ENCODE measurements around the gene MCC.

Gene MCC

DNA sequence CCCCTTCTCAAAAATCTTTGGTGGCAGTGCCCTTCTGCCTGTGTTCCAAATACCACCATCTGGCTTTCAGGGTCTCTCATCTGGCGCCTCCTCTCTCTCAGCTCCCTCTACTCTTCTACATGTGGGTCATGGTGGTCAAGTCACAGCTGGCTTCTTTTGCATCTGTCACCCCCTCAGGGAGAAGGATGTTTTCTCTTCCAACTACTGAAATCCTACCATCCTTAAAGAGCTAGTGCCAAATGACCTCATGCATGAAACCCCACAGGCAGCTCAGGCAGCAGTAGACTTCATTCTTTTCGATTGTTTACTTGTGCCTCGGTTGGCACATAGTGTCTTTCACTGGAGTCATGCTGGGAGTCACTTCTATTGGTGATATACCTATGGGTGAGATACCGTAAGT is 292.5 kb downstream of the MCC start:
- Histone ChIP-seq H3K27me3 (ENCODE audit: control insufficient read depth, insufficient read depth, low read length) (no peaks in the 10 kb centered on the region), H3K4me1 (ENCODE audit: control insufficient read depth, insufficient read depth, low read length) (peaks cover 9% of the 10 kb centered on the region), H3K36me3 (ENCODE audit: control insufficient read depth, insufficient read depth, low read length) (no peaks in the 10 kb centered on the region), H3K9me3 (ENCODE audit: control insufficient read depth, insufficient read depth, low read length) (no peaks in the 10 kb centered on the region), H3K4me3 (ENCODE audit: low read depth, low read length) (no peak overlapping the region), H3K9ac (ENCODE audit: low read depth, low read length) (no peak overlapping the region)

DNA sequence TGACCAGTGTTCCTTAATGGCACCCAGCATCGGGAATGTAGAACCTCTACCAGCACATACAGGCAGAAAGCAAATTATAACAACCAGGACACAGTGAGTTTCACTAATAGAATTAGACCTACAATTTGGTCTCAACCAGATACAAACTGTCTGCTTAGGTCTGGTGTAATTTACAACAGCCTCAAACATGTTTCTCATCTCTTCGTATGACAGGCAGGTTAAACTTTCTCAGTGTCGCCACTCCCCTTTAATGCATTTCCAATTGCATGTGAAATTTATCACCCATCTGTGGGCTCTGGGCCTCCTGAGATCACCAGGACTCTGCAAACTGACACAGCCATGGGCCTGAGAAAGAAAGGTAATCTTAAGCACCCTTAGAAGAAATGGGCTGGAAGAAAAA is 293.0 kb downstream of the MCC start:
- Histone ChIP-seq H3K4me3 (ENCODE audit: low read depth, low read length) (no peak overlapping the region), H3K9me3 (ENCODE audit: control insufficient read depth, insufficient read depth, low read length) (no peaks in the 10 kb centered on the region), H3K4me1 (ENCODE audit: control insufficient read depth, insufficient read depth, low read length) (peaks cover 9% of the 10 kb centered on the region), H3K9ac (ENCODE audit: low read depth, low read length) (no peak overlapping the region), H3K27me3 (ENCODE audit: control insufficient read depth, insufficient read depth, low read length) (no peaks in the 10 kb centered on the region), H3K36me3 (ENCODE audit: control insufficient read depth, insufficient read depth, low read length) (no peaks in the 10 kb centered on the region)

DNA sequence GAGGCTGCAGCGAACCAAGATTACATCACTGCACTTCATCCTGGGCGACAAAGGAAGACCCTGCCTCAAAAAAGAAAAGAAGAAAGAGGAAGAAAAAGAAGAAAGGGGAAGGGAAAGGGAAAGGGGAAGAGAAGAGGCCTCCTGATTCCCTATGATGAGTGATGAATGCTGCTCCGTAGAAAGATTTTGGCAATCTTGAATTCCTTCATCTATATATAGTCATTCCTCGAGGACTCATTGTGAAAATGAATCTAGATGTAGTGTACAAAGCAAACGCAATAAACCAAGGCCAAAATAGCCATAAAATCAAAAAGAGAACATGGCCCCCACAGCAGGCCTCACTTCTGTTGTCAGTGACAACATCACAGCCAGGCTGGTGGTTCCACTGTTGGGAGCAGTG is 293.7 kb downstream of the MCC start:
- H3K9me3 ChIP-seq (ENCODE audit: control insufficient read depth, insufficient read depth, low read length), result no peaks in the 10 kb centered on the region
- no peak overlapping the region for H3K4me3 ChIP-seq (ENCODE audit: low read depth, low read length)

DNA sequence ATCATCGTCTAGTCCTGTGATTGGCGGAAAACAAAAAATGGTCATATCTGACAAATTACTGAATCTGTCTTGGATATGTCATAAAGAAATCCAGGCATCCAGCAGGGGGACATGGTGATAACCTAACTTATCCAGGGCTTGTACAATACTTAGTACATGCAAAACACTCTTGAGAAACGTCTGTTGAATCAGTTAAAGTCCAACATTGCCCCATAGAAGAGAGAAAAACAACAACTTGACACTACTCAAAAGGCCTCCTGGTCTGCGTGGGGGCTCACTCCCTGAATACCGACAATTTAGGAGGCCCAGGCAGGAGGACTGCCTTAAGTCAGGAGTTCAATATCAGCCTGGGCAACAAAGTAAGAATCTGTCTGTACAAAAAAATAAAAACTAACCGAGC is 294.1 kb downstream of the MCC start:
- H3K9me3 ChIP-seq (ENCODE audit: control insufficient read depth, insufficient read depth, low read length), result no peaks in the 10 kb centered on the region
- H3K4me3 ChIP-seq (ENCODE audit: low read depth, low read length), result no peak overlapping the region
- H3K9ac ChIP-seq (ENCODE audit: low read depth, low read length), result no peak overlapping the region
- H3K4me1 ChIP-seq (ENCODE audit: control insufficient read depth, insufficient read depth, low read length), result no peaks in the 10 kb centered on the region
- no peaks in the 10 kb centered on the region for H3K27me3 ChIP-seq (ENCODE audit: control insufficient read depth, insufficient read depth, low read length)
- H3K36me3 ChIP-seq (ENCODE audit: control insufficient read depth, insufficient read depth, low read length), result no peaks in the 10 kb centered on the region

More for the DNA sequence above, 293.7 kb downstream of the MCC start:
- Histone ChIP-seq H3K36me3 (ENCODE audit: control insufficient read depth, insufficient read depth, low read length) (no peaks in the 10 kb centered on the region), H3K27me3 (ENCODE audit: control insufficient read depth, insufficient read depth, low read length) (no peaks in the 10 kb centered on the region), H3K4me1 (ENCODE audit: control insufficient read depth, insufficient read depth, low read length) (peaks cover 4% of the 10 kb centered on the region), H3K9ac (ENCODE audit: low read depth, low read length) (no peak overlapping the region)

DNA sequence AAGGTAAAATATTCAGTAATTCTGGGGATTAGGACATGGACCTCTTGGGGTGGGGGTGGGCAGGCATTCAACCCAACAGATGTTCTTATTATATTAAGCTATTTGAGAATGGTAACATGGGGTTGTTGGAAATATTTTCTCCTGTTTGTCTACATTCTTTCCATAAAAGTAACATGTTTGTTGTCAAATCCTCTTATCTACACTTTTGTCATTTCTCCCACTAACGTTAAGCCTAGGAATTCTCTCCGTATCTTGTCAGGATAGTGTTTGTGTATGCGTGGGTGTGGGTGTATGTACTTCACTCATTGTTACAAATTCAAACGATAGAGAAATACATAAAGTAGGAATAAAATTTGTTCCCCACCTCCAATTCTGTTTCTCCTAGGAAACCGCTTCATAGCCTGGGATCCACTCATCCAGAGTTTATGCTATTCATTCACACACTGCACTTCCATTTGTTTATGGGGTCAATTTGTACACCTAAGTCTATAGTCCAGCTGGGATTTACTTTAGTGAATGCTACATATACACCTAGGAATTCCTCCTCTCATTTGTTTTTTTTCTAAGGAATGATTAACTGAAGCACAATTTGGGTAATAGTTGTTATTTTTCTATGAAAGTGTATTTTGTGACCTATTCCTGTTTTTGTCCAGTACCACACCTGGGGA is 294.8 kb downstream of the MCC start:
- Histone ChIP-seq H3K9me3 (ENCODE audit: control insufficient read depth, insufficient read depth, low read length) (no peaks in the 10 kb centered on the region), H3K36me3 (ENCODE audit: control insufficient read depth, insufficient read depth, low read length) (no peaks in the 10 kb centered on the region), H3K4me3 (ENCODE audit: low read depth, low read length) (no peak overlapping the region), H3K27me3 (ENCODE audit: control insufficient read depth, insufficient read depth, low read length) (no peaks in the 10 kb centered on the region), H3K4me1 (ENCODE audit: control insufficient read depth, insufficient read depth, low read length) (no peaks in the 10 kb centered on the region), H3K9ac (ENCODE audit: low read depth, low read length) (no peak overlapping the region)

DNA sequence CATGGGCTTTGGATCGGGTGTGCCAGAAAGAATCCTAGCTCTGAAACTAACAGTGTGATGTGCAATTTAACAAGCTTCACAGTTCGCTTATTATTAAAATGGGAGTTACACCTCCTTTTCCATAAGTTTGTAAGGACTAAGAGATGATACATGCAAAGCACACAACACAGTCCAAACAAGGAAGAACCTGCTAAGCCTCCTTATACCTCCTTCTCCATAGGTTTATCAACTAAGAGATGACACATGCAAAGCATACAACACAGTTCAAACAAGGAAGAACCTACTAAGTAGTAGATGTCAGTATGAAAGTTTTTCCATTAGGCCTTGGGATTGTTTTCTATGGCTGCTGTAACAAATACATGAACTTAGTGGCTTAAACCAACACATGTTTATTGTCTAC is 295.7 kb downstream of the MCC start:
- Histone ChIP-seq H3K9ac (ENCODE audit: low read depth, low read length) (no peak overlapping the region), H3K4me3 (ENCODE audit: low read depth, low read length) (no peak overlapping the region), H3K4me1 (ENCODE audit: control insufficient read depth, insufficient read depth, low read length) (no peaks in the 10 kb centered on the region), H3K36me3 (ENCODE audit: control insufficient read depth, insufficient read depth, low read length) (no peaks in the 10 kb centered on the region), H3K27me3 (ENCODE audit: control insufficient read depth, insufficient read depth, low read length) (no peaks in the 10 kb centered on the region), H3K9me3 (ENCODE audit: control insufficient read depth, insufficient read depth, low read length) (no peaks in the 10 kb centered on the region)

DNA sequence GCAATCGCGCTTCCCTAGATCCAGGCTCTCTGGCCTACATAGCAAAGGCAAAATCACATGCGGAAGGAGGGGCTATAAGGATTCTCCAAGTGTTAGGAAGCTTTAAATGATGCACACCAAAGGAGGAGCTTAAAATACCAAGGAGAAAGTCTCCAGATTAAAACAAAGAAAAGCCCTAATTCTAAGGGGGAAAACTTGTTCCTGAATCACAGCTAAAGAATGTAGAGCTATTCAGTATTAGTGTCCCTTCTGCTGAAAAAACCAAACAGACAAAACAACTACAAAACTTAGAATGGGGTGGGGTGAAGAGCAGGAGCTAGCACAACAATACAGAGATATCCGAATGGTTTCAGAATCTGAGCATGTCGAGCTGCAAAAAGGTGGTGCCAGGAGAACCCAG is 297.9 kb downstream of the MCC start:
- Histone ChIP-seq H3K4me1 (ENCODE audit: control insufficient read depth, insufficient read depth, low read length) (no peaks in the 10 kb centered on the region), H3K36me3 (ENCODE audit: control insufficient read depth, insufficient read depth, low read length) (no peaks in the 10 kb centered on the region), H3K9ac (ENCODE audit: low read depth, low read length) (no peak overlapping the region), H3K4me3 (ENCODE audit: low read depth, low read length) (no peak overlapping the region), H3K27me3 (ENCODE audit: control insufficient read depth, insufficient read depth, low read length) (no peaks in the 10 kb centered on the region), H3K9me3 (ENCODE audit: control insufficient read depth, insufficient read depth, low read length) (no peaks in the 10 kb centered on the region)

DNA sequence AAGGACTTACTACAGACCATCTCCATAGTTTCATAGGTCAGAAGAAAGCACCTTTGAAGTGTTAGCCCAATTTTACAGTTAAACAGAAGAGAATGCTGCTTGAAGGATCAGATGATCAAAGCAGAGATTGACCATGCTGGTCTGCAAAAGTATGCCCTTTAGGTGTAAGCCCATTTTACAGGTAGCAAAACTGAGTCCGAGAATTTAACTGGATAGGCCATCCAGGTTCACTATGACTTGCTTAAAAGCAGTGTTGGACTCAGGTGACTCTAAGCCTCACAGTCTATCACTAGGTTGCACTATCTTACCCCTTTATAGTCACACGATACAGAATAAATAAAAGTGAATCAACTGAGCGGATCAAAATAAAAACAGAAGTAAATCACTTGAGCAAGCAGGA is 299.0 kb downstream of the MCC start:
- no peaks in the 10 kb centered on the region for H3K36me3 ChIP-seq (ENCODE audit: control insufficient read depth, insufficient read depth, low read length)
- H3K27me3 ChIP-seq (ENCODE audit: control insufficient read depth, insufficient read depth, low read length), result no peaks in the 10 kb centered on the region
- H3K4me1 ChIP-seq (ENCODE audit: control insufficient read depth, insufficient read depth, low read length), result no peaks in the 10 kb centered on the region
- no peak overlapping the region for H3K4me3 ChIP-seq (ENCODE audit: low read depth, low read length)
- no peaks in the 10 kb centered on the region for H3K9me3 ChIP-seq (ENCODE audit: control insufficient read depth, insufficient read depth, low read length)
- H3K9ac ChIP-seq (ENCODE audit: low read depth, low read length), result no peak overlapping the region

DNA sequence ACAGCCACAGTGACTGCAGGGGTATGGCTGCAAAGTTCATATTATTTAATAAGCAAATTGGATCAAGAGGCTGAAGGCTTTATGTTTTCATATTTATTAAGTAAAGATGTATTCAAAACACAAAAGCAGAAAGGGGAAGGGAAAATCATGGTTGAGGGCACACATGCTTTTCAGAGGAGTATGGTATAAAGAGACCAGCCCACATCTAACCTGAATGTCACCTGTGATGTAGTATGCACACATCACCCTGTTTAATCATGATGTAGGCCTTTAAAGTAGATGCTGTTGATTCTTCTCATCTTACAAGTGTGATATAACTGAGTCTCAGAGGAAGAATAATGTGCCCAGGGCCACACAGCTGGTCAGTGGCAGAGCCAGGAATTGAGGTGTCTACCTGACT is 299.8 kb downstream of the MCC start:
- no peak overlapping the region for H3K9ac ChIP-seq (ENCODE audit: low read depth, low read length)
- no peaks in the 10 kb centered on the region for H3K9me3 ChIP-seq (ENCODE audit: control insufficient read depth, insufficient read depth, low read length)
- no peaks in the 10 kb centered on the region for H3K27me3 ChIP-seq (ENCODE audit: control insufficient read depth, insufficient read depth, low read length)
- H3K4me1 ChIP-seq (ENCODE audit: control insufficient read depth, insufficient read depth, low read length), result no peaks in the 10 kb centered on the region
- no peaks in the 10 kb centered on the region for H3K36me3 ChIP-seq (ENCODE audit: control insufficient read depth, insufficient read depth, low read length)
- no peak overlapping the region for H3K4me3 ChIP-seq (ENCODE audit: low read depth, low read length)

DNA sequence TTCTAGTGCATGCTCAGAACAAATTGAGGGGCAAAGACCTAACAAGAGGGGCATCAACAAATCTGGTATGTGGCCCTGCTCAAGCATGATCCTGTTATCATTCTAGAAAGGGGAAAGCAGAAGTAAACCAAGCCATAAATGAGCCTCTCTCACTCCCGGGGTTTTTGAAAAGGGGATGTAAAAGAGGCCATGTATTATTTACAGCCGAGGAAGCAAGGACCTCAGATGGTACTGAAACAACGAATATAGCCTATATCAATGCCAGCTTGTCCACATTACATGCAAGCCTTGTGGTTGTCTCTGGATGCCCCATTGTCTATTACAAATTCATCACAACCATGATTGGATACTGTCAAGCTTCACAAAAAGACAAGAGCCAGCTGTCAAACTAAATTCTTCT is 300.3 kb downstream of the MCC start:
- no peak overlapping the region for H3K9ac ChIP-seq (ENCODE audit: low read depth, low read length)
- H3K36me3 ChIP-seq (ENCODE audit: control insufficient read depth, insufficient read depth, low read length), result no peaks in the 10 kb centered on the region
- no peak overlapping the region for H3K4me3 ChIP-seq (ENCODE audit: low read depth, low read length)

DNA sequence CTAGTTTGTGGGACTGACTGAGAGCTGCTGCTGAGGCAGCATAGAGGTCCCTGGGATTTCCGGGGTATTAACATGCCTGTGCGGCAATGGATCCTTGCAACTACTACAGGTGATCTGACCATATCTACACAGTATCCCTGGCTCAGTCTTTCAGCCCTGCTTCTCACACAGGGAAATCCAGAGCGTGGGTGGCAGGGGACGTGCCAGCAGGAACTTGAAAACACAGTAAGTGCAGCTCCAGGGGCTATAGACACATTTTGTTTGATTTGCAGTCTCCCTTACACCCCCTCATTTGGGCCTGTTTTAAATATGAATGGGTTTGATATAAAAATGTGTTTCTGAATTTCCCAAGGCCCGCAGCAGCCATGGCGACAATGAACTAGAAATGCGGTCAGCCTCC is 302.2 kb downstream of the MCC start:
- no peaks in the 10 kb centered on the region for H3K4me1 ChIP-seq (ENCODE audit: control insufficient read depth, insufficient read depth, low read length)
- H3K4me3 ChIP-seq (ENCODE audit: low read depth, low read length), result no peak overlapping the region
- H3K9me3 ChIP-seq (ENCODE audit: control insufficient read depth, insufficient read depth, low read length), result no peaks in the 10 kb centered on the region
- H3K36me3 ChIP-seq (ENCODE audit: control insufficient read depth, insufficient read depth, low read length), result no peaks in the 10 kb centered on the region
- no peaks in the 10 kb centered on the region for H3K27me3 ChIP-seq (ENCODE audit: control insufficient read depth, insufficient read depth, low read length)
- no peak overlapping the region for H3K9ac ChIP-seq (ENCODE audit: low read depth, low read length)

More for the DNA sequence above, 300.3 kb downstream of the MCC start:
- Histone ChIP-seq H3K9me3 (ENCODE audit: control insufficient read depth, insufficient read depth, low read length) (no peaks in the 10 kb centered on the region), H3K4me1 (ENCODE audit: control insufficient read depth, insufficient read depth, low read length) (no peaks in the 10 kb centered on the region), H3K27me3 (ENCODE audit: control insufficient read depth, insufficient read depth, low read length) (no peaks in the 10 kb centered on the region)

DNA sequence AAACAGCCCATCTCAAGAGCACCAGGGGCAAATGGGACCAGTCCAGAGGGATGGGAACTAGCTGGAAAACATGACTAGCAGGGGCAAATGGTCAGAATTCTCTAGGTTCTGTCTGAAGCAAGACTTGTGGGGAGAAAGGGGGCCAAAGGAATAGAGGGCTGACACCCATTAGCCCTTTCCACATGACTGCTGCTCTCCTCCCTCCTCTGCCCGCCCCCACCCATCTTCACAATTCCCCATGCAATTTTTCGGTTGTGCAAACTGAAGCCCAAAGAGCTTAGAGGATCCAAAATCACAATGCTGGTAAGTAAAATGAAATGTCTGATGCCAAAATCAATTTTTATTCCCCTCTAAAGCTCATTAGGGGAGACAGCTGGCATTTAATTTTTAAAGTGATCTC is 304.6 kb downstream of the MCC start:
- Histone ChIP-seq H3K36me3 (ENCODE audit: control insufficient read depth, insufficient read depth, low read length) (no peaks in the 10 kb centered on the region), H3K9ac (ENCODE audit: low read depth, low read length) (no peak overlapping the region), H3K27me3 (ENCODE audit: control insufficient read depth, insufficient read depth, low read length) (no peaks in the 10 kb centered on the region), H3K4me3 (ENCODE audit: low read depth, low read length) (no peak overlapping the region), H3K4me1 (ENCODE audit: control insufficient read depth, insufficient read depth, low read length) (no peaks in the 10 kb centered on the region), H3K9me3 (ENCODE audit: control insufficient read depth, insufficient read depth, low read length) (no peaks in the 10 kb centered on the region)

All from iPS-15b (cell line).